ENCODE measurements around the gene BSN. TPM values are rescaled to one million over a fixed set of nuclear protein-coding genes. Genes with fewer than 3 reads are reported as not detected.
"Not testable (repeated sequence)": the region's sequence is repeated elsewhere in the genome, so short reads cannot be mapped to it uniquely, and the experiment has no call there.

The BSN gene
- total and polyA plus RNA-seq, 2 donors (not counting 1 experiment from before 2014, with no cell fraction given), result under 0.01 to 0.01 TPM

GRCh38 chr3:49691481-49691880 is 137.2 kb downstream of the BSN start:
- H3K4me3 ChIP-seq (replicated peaks in 1 of 4; ENCODE audit: control extremely low read depth in 1 of 4, insufficient read depth in 1 of 4, low read depth in 3 of 4, low read length in 4 of 4); H3K4me2 ChIP-seq (ENCODE audit: extremely low read depth, insufficient read depth, low read length); H3K27ac ChIP-seq (ENCODE audit: insufficient read depth, low read length); H3K36me3 ChIP-seq (ENCODE audit: control insufficient read depth, insufficient read depth, low read length); H2AFZ ChIP-seq (ENCODE audit: low read length); H3K9ac ChIP-seq (ENCODE audit: insufficient read depth, low read length); H3K9me3 ChIP-seq (ENCODE audit: control insufficient read depth, insufficient read depth, low read depth, low read length); H3K4me1 ChIP-seq (ENCODE audit: control insufficient read depth, extremely low read depth, insufficient read depth, low read length); H3K27me3 ChIP-seq (ENCODE audit: control insufficient read depth, insufficient read depth, low read length); DNase-seq (ENCODE audit: low read depth in 2 of 2); H4K20me1 ChIP-seq (ENCODE audit: control insufficient read depth, extremely low read depth, insufficient read depth, low read length): not testable (repeated sequence)
- H3K79me2 ChIP-seq (ENCODE audit: control insufficient read depth, insufficient read depth, low read length), result peaks cover 13% of the 10 kb centered on the region

GRCh38 chr3:49694409-49695070 is 140.3 kb downstream of the BSN start:
- not testable (repeated sequence) for H3K4me3 ChIP-seq (replicated peaks in 1 of 4; ENCODE audit: control extremely low read depth in 1 of 4, insufficient read depth in 1 of 4, low read depth in 3 of 4, low read length in 4 of 4); H3K9me3 ChIP-seq (ENCODE audit: control insufficient read depth, insufficient read depth, low read depth, low read length); DNase-seq (ENCODE audit: low read depth in 2 of 2); H3K4me2 ChIP-seq (ENCODE audit: extremely low read depth, insufficient read depth, low read length); H2AFZ ChIP-seq (ENCODE audit: low read length); H4K20me1 ChIP-seq (ENCODE audit: control insufficient read depth, extremely low read depth, insufficient read depth, low read length); H3K4me1 ChIP-seq (ENCODE audit: control insufficient read depth, extremely low read depth, insufficient read depth, low read length); H3K27me3 ChIP-seq (ENCODE audit: control insufficient read depth, insufficient read depth, low read length); H3K9ac ChIP-seq (ENCODE audit: insufficient read depth, low read length); H3K27ac ChIP-seq (ENCODE audit: insufficient read depth, low read length); H3K36me3 ChIP-seq (ENCODE audit: control insufficient read depth, insufficient read depth, low read length)
- peaks cover 13% of the 10 kb centered on the region for H3K79me2 ChIP-seq (ENCODE audit: control insufficient read depth, insufficient read depth, low read length)

- H3K4me2 ChIP-seq (ENCODE audit: extremely low read depth, insufficient read depth, low read length); H3K36me3 ChIP-seq (ENCODE audit: control insufficient read depth, insufficient read depth, low read length); H4K20me1 ChIP-seq (ENCODE audit: control insufficient read depth, extremely low read depth, insufficient read depth, low read length); H3K27ac ChIP-seq (ENCODE audit: insufficient read depth, low read length); H2AFZ ChIP-seq (ENCODE audit: low read length); H3K79me2 ChIP-seq (ENCODE audit: control insufficient read depth, insufficient read depth, low read length); H3K27me3 ChIP-seq (ENCODE audit: control insufficient read depth, insufficient read depth, low read length); H3K4me1 ChIP-seq (ENCODE audit: control insufficient read depth, extremely low read depth, insufficient read depth, low read length); H3K9me3 ChIP-seq (ENCODE audit: control insufficient read depth, insufficient read depth, low read depth, low read length); H3K9ac ChIP-seq (ENCODE audit: insufficient read depth, low read length); DNase-seq (ENCODE audit: low read depth in 2 of 2); H3K4me3 ChIP-seq (replicated peaks in 1 of 4; ENCODE audit: control extremely low read depth in 1 of 4, insufficient read depth in 1 of 4, low read depth in 3 of 4, low read length in 4 of 4): not testable (repeated sequence)
Observed at GRCh38 chr3:49695350-49696015, 141.2 kb downstream of the BSN start.

- Histone ChIP-seq H3K36me3 (ENCODE audit: control insufficient read depth, insufficient read depth, low read length) (peaks cover 7% of the 10 kb centered on the region), H3K79me2 (ENCODE audit: control insufficient read depth, insufficient read depth, low read length) (no peaks in the 10 kb centered on the region), H3K4me3 (replicated peaks in 1 of 4; ENCODE audit: control extremely low read depth in 1 of 4, insufficient read depth in 1 of 4, low read depth in 3 of 4, low read length in 4 of 4) (no peak overlapping the region), H4K20me1 (ENCODE audit: control insufficient read depth, extremely low read depth, insufficient read depth, low read length) (peaks cover 2% of the 10 kb centered on the region), H3K4me2 (ENCODE audit: extremely low read depth, insufficient read depth, low read length) (no peak overlapping the region), H2AFZ (ENCODE audit: low read length) (no peak overlapping the region), H3K9ac (ENCODE audit: insufficient read depth, low read length) (no peak overlapping the region), H3K27ac (ENCODE audit: insufficient read depth, low read length) (no peak overlapping the region), H3K9me3 (ENCODE audit: control insufficient read depth, insufficient read depth, low read depth, low read length) (no peaks in the 10 kb centered on the region), H3K4me1 (ENCODE audit: control insufficient read depth, extremely low read depth, insufficient read depth, low read length) (no peaks in the 10 kb centered on the region), H3K27me3 (ENCODE audit: control insufficient read depth, insufficient read depth, low read length) (no peaks in the 10 kb centered on the region)
- DNase-seq (ENCODE audit: low read depth in 2 of 2), result no peak
- TF ChIP-seq EZH2 (IDR thresholded peaks at IDR 0.05; ENCODE audit: low read length, missing control alignments) (no peak), CTCF (conservative IDR thresholded peaks at IDR 0.05 in 1 of 2, IDR thresholded peaks at IDR 0.05 in 1 of 2; ENCODE audit: low read depth in 1 of 2, low read length in 2 of 2) (no peak)
Observed at GRCh38 chr3:49699281-49699979, 145.2 kb downstream of the BSN start.

Data from fibroblast of lung (primary cell).